Thyroid gland (tissue), 4 donors: ENCODE data around the gene DDC.
"Not testable (repeated sequence)": the region's sequence is repeated elsewhere in the genome, so short reads cannot be mapped to it uniquely, and the experiment has no call there.

Source experiments
- POLR2A ChIP-seq, 2 donors: fragments of 450-650 bp; IDR thresholded peaks; one replicate each; pipeline ENCODE4 v1.6.1; 2017; ENCODE audit warnings: antibody characterized with exemption in 2 of 2, mild to moderate bottlenecking in 2 of 2, moderate library complexity in 1 of 2
- TF ChIP-seq, protein P1 (sequence below), 6 experiments: fragments of 200-600 bp in 3 of 6; fragments of 450-650 bp in 3 of 6; sonication (generic) in 3 of 6; IDR thresholded peaks; one replicate each; pipeline ENCODE4 v1.5.1; 2016 to 2019; ENCODE audit warnings: antibody characterized with exemption in 6 of 6, mild to moderate bottlenecking in 2 of 6, inconsistent platforms in 1 of 6, moderate library complexity in 1 of 6

DNA sequence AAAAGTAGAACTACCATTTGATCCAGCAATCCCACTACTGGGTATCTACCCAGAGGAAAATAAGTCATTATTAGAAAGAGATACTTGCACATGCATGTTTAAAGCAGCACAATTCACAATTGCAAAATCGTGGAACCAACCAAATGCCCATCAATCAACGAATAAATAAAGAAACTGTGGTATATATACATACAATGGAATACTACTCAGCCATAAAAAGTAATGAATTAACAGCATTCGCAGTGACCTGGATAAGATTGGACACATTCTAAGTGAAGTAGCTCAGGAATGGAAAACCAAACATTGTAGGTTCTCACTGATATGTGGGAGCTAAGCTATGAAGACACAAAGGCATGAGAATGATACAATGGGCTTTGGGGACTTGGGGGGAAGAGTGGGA, 45.9 kb downstream of the DDC start:
- not testable (repeated sequence) for TF ChIP-seq POLR2A (IDR thresholded peaks at IDR 0.05)
- TF ChIP-seq, protein P1, sequence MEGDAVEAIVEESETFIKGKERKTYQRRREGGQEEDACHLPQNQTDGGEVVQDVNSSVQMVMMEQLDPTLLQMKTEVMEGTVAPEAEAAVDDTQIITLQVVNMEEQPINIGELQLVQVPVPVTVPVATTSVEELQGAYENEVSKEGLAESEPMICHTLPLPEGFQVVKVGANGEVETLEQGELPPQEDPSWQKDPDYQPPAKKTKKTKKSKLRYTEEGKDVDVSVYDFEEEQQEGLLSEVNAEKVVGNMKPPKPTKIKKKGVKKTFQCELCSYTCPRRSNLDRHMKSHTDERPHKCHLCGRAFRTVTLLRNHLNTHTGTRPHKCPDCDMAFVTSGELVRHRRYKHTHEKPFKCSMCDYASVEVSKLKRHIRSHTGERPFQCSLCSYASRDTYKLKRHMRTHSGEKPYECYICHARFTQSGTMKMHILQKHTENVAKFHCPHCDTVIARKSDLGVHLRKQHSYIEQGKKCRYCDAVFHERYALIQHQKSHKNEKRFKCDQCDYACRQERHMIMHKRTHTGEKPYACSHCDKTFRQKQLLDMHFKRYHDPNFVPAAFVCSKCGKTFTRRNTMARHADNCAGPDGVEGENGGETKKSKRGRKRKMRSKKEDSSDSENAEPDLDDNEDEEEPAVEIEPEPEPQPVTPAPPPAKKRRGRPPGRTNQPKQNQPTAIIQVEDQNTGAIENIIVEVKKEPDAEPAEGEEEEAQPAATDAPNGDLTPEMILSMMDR (IDR thresholded peaks at IDR 0.05), result not testable (repeated sequence)
